ENCODE measurements around the gene NPAS3.

NPAS3 gene

GRCh38 chr14:33508126-33509062 lies 569.7 kb downstream of the NPAS3 start:
- DNase-seq (ENCODE audit: low read depth in 1 of 2, low spot score in 1 of 2), result no peak
- TF ChIP-seq POLR2AphosphoS5 (IDR thresholded peaks at IDR 0.05; ENCODE audit: low read depth), result no peak
- no peak for TF ChIP-seq SPI1 (IDR thresholded peaks at IDR 0.05; ENCODE audit: borderline replicate concordance, low read depth)
- no peak for TF ChIP-seq GABPA (IDR thresholded peaks at IDR 0.05; ENCODE audit: low read depth)
- H3K4me3 ChIP-seq (replicated peaks; ENCODE audit: insufficient read depth, low read length), result no peak overlapping the region
- H3K27me3 ChIP-seq (ENCODE audit: insufficient read depth, poor library complexity, severe bottlenecking), result no peaks in the 10 kb centered on the region
- no peak overlapping the region for H3K27ac ChIP-seq (replicated peaks)

- TF ChIP-seq REST (IDR thresholded peaks at IDR 0.05; ENCODE audit: insufficient replicate concordance, low read depth) (no peak), SPI1 (IDR thresholded peaks at IDR 0.05; ENCODE audit: borderline replicate concordance, low read depth) (no peak), GABPA (IDR thresholded peaks at IDR 0.05; ENCODE audit: low read depth) (no peak), CTCF (IDR thresholded peaks at IDR 0.05; ENCODE audit: insufficient read depth, low read length) (no peak), POLR2AphosphoS5 (IDR thresholded peaks at IDR 0.05; ENCODE audit: low read depth) (no peak)
- no peak for DNase-seq (ENCODE audit: low read depth in 1 of 2, low spot score in 1 of 2)
- H3K27ac ChIP-seq (replicated peaks), result no peak overlapping the region
- no peak overlapping the region for H3K4me3 ChIP-seq (replicated peaks; ENCODE audit: insufficient read depth, low read length)
- no peaks in the 10 kb centered on the region for H3K27me3 ChIP-seq (ENCODE audit: insufficient read depth, poor library complexity, severe bottlenecking)
These were observed 570.8 kb downstream of the NPAS3 start for GRCh38 chr14:33509454-33509853.

GRCh38 chr14:33510063-33510481 lies 571.4 kb downstream of the NPAS3 start:
- H3K27ac ChIP-seq (replicated peaks), result no peak overlapping the region
- no peak for DNase-seq (ENCODE audit: low read depth in 1 of 2, low spot score in 1 of 2)
- no peaks in the 10 kb centered on the region for H3K27me3 ChIP-seq (ENCODE audit: insufficient read depth, poor library complexity, severe bottlenecking)
- no peak overlapping the region for H3K4me3 ChIP-seq (replicated peaks; ENCODE audit: insufficient read depth, low read length)
- TF ChIP-seq CTCF (IDR thresholded peaks at IDR 0.05; ENCODE audit: insufficient read depth, low read length) (no peak), SPI1 (IDR thresholded peaks at IDR 0.05; ENCODE audit: borderline replicate concordance, low read depth) (no peak), GABPA (IDR thresholded peaks at IDR 0.05; ENCODE audit: low read depth) (no peak), POLR2AphosphoS5 (IDR thresholded peaks at IDR 0.05; ENCODE audit: low read depth) (no peak), REST (IDR thresholded peaks at IDR 0.05; ENCODE audit: insufficient replicate concordance, low read depth) (no peak)

GRCh38 chr14:33510991-33511390 lies 572.3 kb downstream of the NPAS3 start:
- no peaks in the 10 kb centered on the region for H3K27me3 ChIP-seq (ENCODE audit: insufficient read depth, poor library complexity, severe bottlenecking)
- TF ChIP-seq GABPA (IDR thresholded peaks at IDR 0.05; ENCODE audit: low read depth), result no peak
- H3K27ac ChIP-seq (replicated peaks), result no peak overlapping the region
- DNase-seq (ENCODE audit: low read depth in 1 of 2, low spot score in 1 of 2), result no peak
- H3K4me3 ChIP-seq (replicated peaks; ENCODE audit: insufficient read depth, low read length), result no peak overlapping the region

Measured in HL-60 (cell line).